GM18526 (cell line): Measurements from ENCODE around the gene CPA4.

Experiments used
- POLR2A ChIP-seq: IDR thresholded peaks from 3 replicates; pipeline ENCODE4 v1.6.1; 2011; ENCODE audit not compliant: insufficient read length; ENCODE audit errors: extremely low read depth

Gene CPA4, protein sequence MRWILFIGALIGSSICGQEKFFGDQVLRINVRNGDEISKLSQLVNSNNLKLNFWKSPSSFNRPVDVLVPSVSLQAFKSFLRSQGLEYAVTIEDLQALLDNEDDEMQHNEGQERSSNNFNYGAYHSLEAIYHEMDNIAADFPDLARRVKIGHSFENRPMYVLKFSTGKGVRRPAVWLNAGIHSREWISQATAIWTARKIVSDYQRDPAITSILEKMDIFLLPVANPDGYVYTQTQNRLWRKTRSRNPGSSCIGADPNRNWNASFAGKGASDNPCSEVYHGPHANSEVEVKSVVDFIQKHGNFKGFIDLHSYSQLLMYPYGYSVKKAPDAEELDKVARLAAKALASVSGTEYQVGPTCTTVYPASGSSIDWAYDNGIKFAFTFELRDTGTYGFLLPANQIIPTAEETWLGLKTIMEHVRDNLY

DNA sequence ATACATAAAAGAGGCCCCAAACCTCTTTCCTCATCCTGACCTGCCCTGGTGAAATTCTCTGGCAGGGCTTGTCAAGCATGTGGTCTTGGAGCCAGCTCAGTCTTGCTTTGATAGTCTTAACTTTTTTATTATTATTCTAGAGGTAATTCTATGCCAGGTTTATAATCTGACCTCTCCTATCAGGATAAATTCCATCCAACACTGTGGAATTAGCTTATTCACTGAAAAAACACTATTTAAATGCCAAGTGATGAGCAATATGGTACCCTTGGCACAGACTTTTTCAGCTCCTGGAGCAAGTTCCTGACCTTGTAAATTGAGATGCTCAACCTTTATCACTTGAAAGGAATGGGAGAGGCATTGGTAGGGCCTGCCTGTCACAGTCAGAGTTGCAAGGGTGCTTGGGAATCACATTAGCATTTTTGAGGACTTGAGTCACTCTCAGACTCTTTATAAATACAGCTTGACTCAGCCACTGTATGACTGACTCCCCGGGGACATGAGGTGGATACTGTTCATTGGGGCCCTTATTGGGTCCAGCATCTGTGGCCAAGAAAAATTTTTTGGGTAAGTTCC lies at the start of gene CPA4:
TSS of gene CPA4 (plus strand) at position 480 of the 576 bp plus-strand sequence. CDS start at position 500, 20 bp downstream.
- TF ChIP-seq POLR2A = no peak

DNA sequence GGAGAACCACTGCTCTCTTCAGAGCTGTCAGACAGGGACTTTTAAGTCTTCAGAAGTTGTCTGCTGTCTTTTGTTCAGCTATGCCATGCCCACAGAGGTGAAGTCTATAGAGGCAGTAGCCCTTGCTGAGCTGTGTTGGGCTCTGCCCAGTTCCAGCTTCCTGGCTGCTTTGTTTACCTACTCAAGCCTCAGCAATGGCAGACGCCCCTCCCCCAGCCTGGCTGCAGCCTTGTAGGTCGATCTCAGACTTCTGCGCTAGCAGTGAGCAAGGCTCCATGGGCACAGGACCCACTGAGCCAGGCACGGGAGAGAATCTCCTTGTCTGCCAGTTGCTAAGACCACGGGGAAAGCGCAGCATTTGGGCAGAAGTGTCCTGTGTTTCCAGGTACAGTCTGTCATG lies 38.4 kb upstream of the CPA4 start:
- no peak for TF ChIP-seq POLR2A

GRCh38 chr7:130256704-130257103 lies 36.3 kb upstream of the CPA4 start:
- no peak for TF ChIP-seq POLR2A

GRCh38 chr7:130258494-130259078 lies 34.4 kb upstream of the CPA4 start:
- no peak for TF ChIP-seq POLR2A

DNA sequence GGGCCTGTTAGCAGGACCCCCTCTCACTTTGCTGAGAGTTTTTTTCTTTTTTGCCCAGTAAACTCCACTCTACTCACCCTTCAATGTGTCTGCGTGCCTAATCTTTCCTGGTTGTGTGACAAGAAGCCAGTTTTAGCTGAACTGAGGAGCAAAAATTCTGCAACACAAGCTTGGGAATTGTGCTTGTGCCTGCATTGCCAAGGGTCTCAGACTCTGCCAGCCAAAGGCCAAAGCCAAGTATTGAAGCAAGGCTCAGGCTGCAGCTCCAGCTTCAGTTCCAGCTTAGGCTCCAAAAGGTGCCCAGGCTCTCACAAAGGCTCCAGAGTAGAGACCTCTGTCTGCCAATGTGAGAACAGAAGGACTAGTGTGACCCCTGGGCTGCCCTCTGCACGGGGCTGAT lies 30.5 kb upstream of the CPA4 start:
- no peak for TF ChIP-seq POLR2A

DNA sequence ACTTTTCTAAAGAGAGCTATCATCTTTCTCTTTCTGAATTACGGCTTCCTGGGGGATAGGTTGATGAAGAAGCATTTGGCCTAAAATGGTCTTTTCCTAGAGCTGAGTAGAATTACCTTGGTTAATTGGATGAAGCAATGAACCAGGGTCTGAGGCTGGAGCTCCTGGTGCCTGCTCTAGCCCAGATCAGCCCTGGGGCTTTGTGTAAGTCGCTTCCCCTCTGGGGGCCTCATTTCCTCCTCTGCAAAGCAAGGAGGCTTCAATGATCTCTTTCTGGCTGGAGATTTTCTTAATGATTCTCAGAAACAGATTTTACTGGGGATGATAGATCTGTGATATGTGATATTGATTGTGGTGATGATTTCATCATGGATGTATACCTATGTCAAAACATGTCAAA lies 29.8 kb upstream of the CPA4 start:
- no peak for TF ChIP-seq POLR2A

- no peak for TF ChIP-seq POLR2A
Observed at GRCh38 chr7:130266258-130266960, 26.6 kb upstream of the CPA4 start, which contains the start of gene CPA2. TSS of gene CPA2 (plus strand) at chr7:130266863. CDS start at chr7:130266882, 19 bp downstream.

- no peak for TF ChIP-seq POLR2A
Observed at GRCh38 chr7:130266961-130267321, 26.0 kb upstream of the CPA4 start.

- no peak for TF ChIP-seq POLR2A
Observed at GRCh38 chr7:130268463-130269317, 24.3 kb upstream of the CPA4 start.

DNA sequence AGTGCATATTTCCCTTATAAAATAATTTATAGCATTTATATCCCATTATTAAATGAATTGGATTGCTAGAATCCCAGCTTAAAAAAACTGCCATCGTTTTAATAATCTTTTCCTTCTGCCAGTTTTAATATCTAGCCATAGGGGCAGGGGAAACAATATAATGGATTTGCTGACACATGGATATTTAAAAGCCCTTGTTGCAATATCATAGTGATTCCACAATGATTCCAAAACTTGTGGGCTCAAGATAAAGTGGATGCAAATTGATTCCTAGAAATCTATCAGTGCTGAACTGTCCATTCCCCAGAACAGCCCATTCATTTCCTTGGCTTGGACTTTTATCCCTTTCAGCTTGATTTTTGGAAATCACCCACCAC lies 23.7 kb upstream of the CPA4 start:
- no peak for TF ChIP-seq POLR2A

GRCh38 chr7:130270947-130271800 lies 21.8 kb upstream of the CPA4 start:
- TF ChIP-seq POLR2A = no peak

GRCh38 chr7:130272381-130273080 lies 20.4 kb upstream of the CPA4 start:
- TF ChIP-seq POLR2A = no peak
